HepG2 (cell line): ENCODE results near the gene LGALS9. TPM values are rescaled to one million over a fixed set of nuclear protein-coding genes. Genes with fewer than 3 reads are reported as not detected.

Source experiments
- ATF7-NPFF ChIP-seq: sonication (generic); formaldehyde crosslinking; IDR thresholded peaks from 2 replicates; pipeline ENCODE4 v1.8.1; 2023; ENCODE audit warnings: mild to moderate bottlenecking, low read depth, missing genetic modification reagents, moderate library complexity
- CBX5 ChIP-seq: sonication (generic); formaldehyde crosslinking; IDR thresholded peaks from 2 replicates; pipeline ENCODE4 v1.4.0; 2020; ENCODE audit warnings: missing genetic modification reagents, borderline replicate concordance
- ETV6 ChIP-seq: sonication (generic); formaldehyde crosslinking; conservative IDR thresholded peaks from 2 replicates; pipeline ENCODE4 v1.4.0; 2020; ENCODE audit warnings: missing genetic modification reagents
- KDM4B ChIP-seq: sonication (generic); formaldehyde crosslinking; IDR thresholded peaks from 2 replicates; pipeline ENCODE4 v1.4.0; 2020; ENCODE audit warnings: missing genetic modification reagents
- NKX3-1 ChIP-seq: sonication (generic); formaldehyde crosslinking; IDR thresholded peaks from 2 replicates; pipeline ENCODE4 v1.5.0; 2020; ENCODE audit warnings: missing genetic modification reagents
- SALL1 ChIP-seq: sonication (generic); formaldehyde crosslinking; IDR thresholded peaks from 2 replicates; pipeline ENCODE4 v1.8.0; 2022; ENCODE audit warnings: mild to moderate bottlenecking, missing genetic modification reagents
- SIN3B ChIP-seq: fragments of 150-350 bp; IDR thresholded peaks from 2 replicates; pipeline ENCODE4 v1.6.1; 2014; ENCODE audit warnings: low read length
- SOX5 ChIP-seq: IDR thresholded peaks from 2 replicates; pipeline ENCODE4 v1.6.1; 2016; ENCODE audit warnings: borderline replicate concordance
- TBX3 ChIP-seq: fragments of 450-650 bp; IDR thresholded peaks from 2 replicates; pipeline ENCODE4 v1.6.1; 2017; ENCODE audit warnings: antibody characterized with exemption, mild to moderate bottlenecking, inconsistent platforms, borderline replicate concordance
- XRCC5 ChIP-seq: fragments of 200-400 bp; formaldehyde crosslinking; optimal IDR thresholded peaks from 2 replicates; pipeline ENCODE3; 2017; ENCODE audit warnings: mild to moderate bottlenecking, low read length
- YEATS4 ChIP-seq: sonication (generic); formaldehyde crosslinking; IDR thresholded peaks from 2 replicates; pipeline ENCODE4 v1.4.0; 2020; ENCODE audit warnings: missing genetic modification reagents, borderline replicate concordance
- ZBTB3 ChIP-seq: sonication (generic); formaldehyde crosslinking; IDR thresholded peaks from 2 replicates; pipeline ENCODE4 v1.4.0; 2020; ENCODE audit warnings: low read depth, mild to moderate bottlenecking, moderate library complexity, missing genetic modification reagents, borderline replicate concordance
- ZFP36L1 ChIP-seq: sonication (generic); formaldehyde crosslinking; IDR thresholded peaks from 2 replicates; pipeline ENCODE4 v1.8.0; 2022; ENCODE audit warnings: mild to moderate bottlenecking, missing genetic modification reagents, moderate library complexity
- ZNF569 ChIP-seq: sonication (generic); formaldehyde crosslinking; IDR thresholded peaks from 2 replicates; pipeline ENCODE4 v1.5.0; 2020; ENCODE audit warnings: mild to moderate bottlenecking, missing genetic modification reagents, moderate library complexity, borderline replicate concordance
- ZNF619 ChIP-seq: sonication (generic); formaldehyde crosslinking; IDR thresholded peaks from 2 replicates; pipeline ENCODE4 v1.4.0; 2020; ENCODE audit warnings: mild to moderate bottlenecking, missing genetic modification reagents
- ZNF737 ChIP-seq: sonication (generic); formaldehyde crosslinking; IDR thresholded peaks from 2 replicates; pipeline ENCODE4 v1.5.0; 2020; ENCODE audit warnings: missing genetic modification reagents, mild to moderate bottlenecking, borderline replicate concordance
- polyA plus RNA-seq, 8 experiments: library from polyadenylated mRNA; depleted of rRNA in 3 of 8; stranded (reverse) in 7 of 8; unstranded in 1 of 8; fragments of >200 nt; fragmentation: Illumina TruSeq in 4 of 8; extraction: Trizol in 4 of 8; gene quantifications; 2 replicates each; pipeline versions ENCODE4 v1.2.1 to v1.2.3, GENCODE V29; 2011 to 2016; ENCODE audit warnings: low read depth in 4 of 8, missing spikeins in 1 of 8, mixed read lengths in 1 of 8; ENCODE audit not compliant: insufficient read depth in 1 of 8
- total RNA-seq, 5 experiments: library from RNA; depleted of rRNA; stranded (reverse); fragments of >200 nt; fragmentation: Illumina TruSeq; extraction: Trizol; gene quantifications; 2 replicates each; pipeline ENCODE4 v1.2.3, GENCODE V29; 2016; ENCODE audit warnings: low read depth in 1 of 5
- TF ChIP-seq, protein P1 (sequence below): fragments of 450-650 bp; IDR thresholded peaks from 2 replicates; pipeline ENCODE4 v1.6.1; 2016
- TF ChIP-seq, protein P2 (sequence below): sonication (generic); formaldehyde crosslinking; IDR thresholded peaks from 2 replicates; pipeline ENCODE4 v1.4.0; 2020; ENCODE audit warnings: missing genetic modification reagents
- TF ChIP-seq, protein P3 (sequence below): IDR thresholded peaks from 2 replicates; pipeline ENCODE4 v1.6.1; 2016; ENCODE audit warnings: low read depth, missing genetic modification reagents, missing compliant biosample characterization

LGALS9 gene
- total and polyA plus RNA-seq, 2 of the 13 experiments (the other 11 are each of a cell fraction or from before 2014, with no cell fraction given) = 0.40 to 1.4 TPM

DNA sequence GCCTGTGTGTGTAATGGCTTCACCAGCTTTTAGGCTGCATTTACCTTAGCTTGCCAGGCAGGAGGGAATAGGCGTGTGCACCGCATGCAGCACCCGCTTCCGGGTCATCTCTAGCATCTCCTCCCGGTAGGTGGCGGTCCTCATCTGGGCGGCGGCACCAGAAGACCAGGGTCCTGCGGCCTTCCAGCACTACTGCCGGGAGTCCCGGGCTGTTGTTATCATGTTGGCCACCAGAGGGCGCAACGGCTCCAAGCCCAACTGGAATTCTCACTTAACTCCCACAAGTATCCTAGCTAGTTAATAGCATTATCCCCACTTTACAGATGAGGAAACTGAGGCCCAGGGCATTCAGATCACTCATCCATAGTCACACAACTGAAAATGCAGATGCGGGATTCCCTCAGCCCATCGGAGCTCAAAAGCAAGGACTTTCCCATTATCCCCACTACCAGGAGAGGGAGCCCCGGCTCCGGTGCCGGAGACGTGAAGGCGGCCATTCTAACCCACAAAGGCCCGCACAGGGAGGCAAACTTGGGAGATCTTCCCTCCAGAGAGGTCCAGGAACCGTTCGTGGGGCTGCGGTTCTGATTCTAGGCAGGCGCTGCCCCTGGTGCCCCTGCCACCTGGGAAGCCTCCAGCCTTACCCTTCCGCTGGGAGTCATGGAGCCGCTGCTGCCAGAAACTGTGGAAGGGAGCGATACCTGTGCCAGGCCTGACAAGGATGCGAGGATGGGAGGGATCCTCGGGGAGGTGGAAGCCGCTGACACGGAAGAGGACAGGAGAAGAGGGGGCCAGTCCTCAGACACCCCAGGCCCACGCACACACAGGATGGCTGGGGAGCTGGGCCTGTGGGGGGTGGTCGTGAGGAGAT lies 23.9 kb downstream of the LGALS9 start (continued):
- TF ChIP-seq ZNF619 (CRISPR knock-in tag) = no peak
- no peak for TF ChIP-seq ZFP36L1 (CRISPR knock-in tag)
- TF ChIP-seq ZNF737 (CRISPR knock-in tag) = no peak
- no peak for TF ChIP-seq ZNF569
- TF ChIP-seq XRCC5 = peak; percentile 96
- no peak for TF ChIP-seq NKX3-1
- TF ChIP-seq SIN3B = no peak
- TF ChIP-seq, protein P1, sequence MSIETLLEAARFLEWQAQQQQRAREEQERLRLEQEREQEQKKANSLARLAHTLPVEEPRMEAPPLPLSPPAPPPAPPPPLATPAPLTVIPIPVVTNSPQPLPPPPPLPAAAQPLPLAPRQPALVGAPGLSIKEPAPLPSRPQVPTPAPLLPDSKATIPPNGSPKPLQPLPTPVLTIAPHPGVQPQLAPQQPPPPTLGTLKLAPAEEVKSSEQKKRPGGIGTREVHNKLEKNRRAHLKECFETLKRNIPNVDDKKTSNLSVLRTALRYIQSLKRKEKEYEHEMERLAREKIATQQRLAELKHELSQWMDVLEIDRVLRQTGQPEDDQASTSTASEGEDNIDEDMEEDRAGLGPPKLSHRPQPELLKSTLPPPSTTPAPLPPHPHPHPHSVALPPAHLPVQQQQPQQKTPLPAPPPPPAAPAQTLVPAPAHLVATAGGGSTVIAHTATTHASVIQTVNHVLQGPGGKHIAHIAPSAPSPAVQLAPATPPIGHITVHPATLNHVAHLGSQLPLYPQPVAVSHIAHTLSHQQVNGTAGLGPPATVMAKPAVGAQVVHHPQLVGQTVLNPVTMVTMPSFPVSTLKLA = no peak
- TF ChIP-seq, protein P2, sequence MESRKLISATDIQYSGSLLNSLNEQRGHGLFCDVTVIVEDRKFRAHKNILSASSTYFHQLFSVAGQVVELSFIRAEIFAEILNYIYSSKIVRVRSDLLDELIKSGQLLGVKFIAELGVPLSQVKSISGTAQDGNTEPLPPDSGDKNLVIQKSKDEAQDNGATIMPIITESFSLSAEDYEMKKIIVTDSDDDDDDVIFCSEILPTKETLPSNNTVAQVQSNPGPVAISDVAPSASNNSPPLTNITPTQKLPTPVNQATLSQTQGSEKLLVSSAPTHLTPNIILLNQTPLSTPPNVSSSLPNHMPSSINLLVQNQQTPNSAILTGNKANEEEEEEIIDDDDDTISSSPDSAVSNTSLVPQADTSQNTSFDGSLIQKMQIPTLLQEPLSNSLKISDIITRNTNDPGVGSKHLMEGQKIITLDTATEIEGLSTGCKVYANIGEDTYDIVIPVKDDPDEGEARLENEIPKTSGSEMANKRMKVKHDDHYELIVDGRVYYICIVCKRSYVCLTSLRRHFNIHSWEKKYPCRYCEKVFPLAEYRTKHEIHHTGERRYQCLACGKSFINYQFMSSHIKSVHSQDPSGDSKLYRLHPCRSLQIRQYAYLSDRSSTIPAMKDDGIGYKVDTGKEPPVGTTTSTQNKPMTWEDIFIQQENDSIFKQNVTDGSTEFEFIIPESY (CRISPR knock-in tag) = 0 out of 2 replicates have a peak, but pooled peaks have one; percentile 11
- TF ChIP-seq KDM4B = no peak
- TF ChIP-seq TBX3 = no peak
- no peak for TF ChIP-seq ATF7-NPFF (CRISPR knock-in tag)
- TF ChIP-seq, protein P3, sequence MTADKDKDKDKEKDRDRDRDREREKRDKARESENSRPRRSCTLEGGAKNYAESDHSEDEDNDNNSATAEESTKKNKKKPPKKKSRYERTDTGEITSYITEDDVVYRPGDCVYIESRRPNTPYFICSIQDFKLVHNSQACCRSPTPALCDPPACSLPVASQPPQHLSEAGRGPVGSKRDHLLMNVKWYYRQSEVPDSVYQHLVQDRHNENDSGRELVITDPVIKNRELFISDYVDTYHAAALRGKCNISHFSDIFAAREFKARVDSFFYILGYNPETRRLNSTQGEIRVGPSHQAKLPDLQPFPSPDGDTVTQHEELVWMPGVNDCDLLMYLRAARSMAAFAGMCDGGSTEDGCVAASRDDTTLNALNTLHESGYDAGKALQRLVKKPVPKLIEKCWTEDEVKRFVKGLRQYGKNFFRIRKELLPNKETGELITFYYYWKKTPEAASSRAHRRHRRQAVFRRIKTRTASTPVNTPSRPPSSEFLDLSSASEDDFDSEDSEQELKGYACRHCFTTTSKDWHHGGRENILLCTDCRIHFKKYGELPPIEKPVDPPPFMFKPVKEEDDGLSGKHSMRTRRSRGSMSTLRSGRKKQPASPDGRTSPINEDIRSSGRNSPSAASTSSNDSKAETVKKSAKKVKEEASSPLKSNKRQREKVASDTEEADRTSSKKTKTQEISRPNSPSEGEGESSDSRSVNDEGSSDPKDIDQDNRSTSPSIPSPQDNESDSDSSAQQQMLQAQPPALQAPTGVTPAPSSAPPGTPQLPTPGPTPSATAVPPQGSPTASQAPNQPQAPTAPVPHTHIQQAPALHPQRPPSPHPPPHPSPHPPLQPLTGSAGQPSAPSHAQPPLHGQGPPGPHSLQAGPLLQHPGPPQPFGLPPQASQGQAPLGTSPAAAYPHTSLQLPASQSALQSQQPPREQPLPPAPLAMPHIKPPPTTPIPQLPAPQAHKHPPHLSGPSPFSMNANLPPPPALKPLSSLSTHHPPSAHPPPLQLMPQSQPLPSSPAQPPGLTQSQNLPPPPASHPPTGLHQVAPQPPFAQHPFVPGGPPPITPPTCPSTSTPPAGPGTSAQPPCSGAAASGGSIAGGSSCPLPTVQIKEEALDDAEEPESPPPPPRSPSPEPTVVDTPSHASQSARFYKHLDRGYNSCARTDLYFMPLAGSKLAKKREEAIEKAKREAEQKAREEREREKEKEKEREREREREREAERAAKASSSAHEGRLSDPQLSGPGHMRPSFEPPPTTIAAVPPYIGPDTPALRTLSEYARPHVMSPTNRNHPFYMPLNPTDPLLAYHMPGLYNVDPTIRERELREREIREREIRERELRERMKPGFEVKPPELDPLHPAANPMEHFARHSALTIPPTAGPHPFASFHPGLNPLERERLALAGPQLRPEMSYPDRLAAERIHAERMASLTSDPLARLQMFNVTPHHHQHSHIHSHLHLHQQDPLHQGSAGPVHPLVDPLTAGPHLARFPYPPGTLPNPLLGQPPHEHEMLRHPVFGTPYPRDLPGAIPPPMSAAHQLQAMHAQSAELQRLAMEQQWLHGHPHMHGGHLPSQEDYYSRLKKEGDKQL (CRISPR knock-in tag) = no peak
- no peak for TF ChIP-seq ZBTB3 (CRISPR knock-in tag)
- no peak for TF ChIP-seq SOX5 (CRISPR knock-in tag)
- TF ChIP-seq SALL1 = peak; percentile 34; the same call in 1 of the 2 replicates
- peak; percentile 27; the same call in 1 of the 2 replicates for TF ChIP-seq CBX5 (CRISPR knock-in tag)
- TF ChIP-seq YEATS4 (CRISPR knock-in tag) = no peak; the same call in 1 of the 2 replicates
- no peak for TF ChIP-seq ETV6
